ENCODE results near the gene CASZ1. TPM values are rescaled to one million over a fixed set of nuclear protein-coding genes. Genes with fewer than 3 reads are reported as not detected.
A peak's percentile ranks its signal among the peaks of the same experiment; 100 is the strongest.

CASZ1 gene
- total RNA-seq, 1 experiment from 2014 or later = 11.7 TPM

DNA sequence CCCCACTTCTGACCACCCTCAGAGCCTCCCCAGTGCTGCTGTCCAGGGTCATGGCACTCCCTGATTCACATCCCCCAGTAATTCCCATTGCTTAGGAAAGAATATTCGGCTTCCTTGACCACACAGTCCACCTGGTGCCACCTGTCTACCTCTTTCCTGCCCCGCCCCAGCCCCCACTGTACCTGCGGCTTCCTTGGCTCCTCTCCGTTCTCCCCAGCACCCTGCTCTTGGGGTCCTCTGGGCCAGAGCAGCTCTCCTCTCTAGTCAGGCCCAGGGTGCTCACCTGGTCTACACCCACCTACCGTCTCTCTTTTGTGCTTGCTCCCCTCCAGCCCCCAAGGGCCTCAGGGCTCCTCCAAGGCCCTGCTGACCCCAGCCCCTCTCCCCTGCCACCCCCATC lies 179.1 kb downstream of the CASZ1 start (continued):
- TF ChIP-seq, protein P1, sequence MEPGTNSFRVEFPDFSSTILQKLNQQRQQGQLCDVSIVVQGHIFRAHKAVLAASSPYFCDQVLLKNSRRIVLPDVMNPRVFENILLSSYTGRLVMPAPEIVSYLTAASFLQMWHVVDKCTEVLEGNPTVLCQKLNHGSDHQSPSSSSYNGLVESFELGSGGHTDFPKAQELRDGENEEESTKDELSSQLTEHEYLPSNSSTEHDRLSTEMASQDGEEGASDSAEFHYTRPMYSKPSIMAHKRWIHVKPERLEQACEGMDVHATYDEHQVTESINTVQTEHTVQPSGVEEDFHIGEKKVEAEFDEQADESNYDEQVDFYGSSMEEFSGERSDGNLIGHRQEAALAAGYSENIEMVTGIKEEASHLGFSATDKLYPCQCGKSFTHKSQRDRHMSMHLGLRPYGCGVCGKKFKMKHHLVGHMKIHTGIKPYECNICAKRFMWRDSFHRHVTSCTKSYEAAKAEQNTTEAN (CRISPR knock-in tag; IDR thresholded peaks at IDR 0.05) = no peak

DNA sequence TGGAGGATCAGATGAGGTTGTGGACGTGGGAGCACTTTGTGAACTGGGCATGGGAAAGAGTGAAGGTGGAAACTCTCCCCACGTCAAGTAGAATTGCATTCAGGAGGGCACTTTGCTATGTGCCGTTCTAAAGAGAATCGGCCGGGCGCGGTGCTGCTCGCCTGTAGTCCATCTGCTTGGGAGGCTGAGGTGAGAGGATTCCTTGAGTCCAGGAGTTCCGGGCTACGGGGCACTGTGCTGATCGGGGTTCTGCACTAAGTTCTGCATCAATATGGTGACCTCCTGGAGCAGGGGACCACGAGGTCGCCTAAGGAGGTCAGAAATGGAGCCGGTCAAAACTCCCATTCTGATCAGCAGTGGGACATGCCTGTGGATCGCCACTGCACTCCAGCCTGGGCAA lies 179.8 kb downstream of the CASZ1 start:
- DNase-seq (ENCODE audit: low spot score) (no peak), ATAC-seq (no peak)
- peak overlapping the region; percentile 38; the same call in 1 of the 2 replicates for H3K27ac Mint-ChIP-seq
- no peaks in the 10 kb centered on the region for H3K9me3 Mint-ChIP-seq
- H3K4me1 Mint-ChIP-seq = peaks cover 16% of the 10 kb centered on the region
- H3K27me3 Mint-ChIP-seq (ENCODE audit: low read depth) = no peaks in the 10 kb centered on the region
- POLR2A ChIA-PET = no interaction called here
- CTCF ChIA-PET = no interaction called here
- TF ChIP-seq GTF2I (CRISPR knock-in tag; conservative IDR thresholded peaks at IDR 0.05) (no peak), NFYB (CRISPR knock-in tag; conservative IDR thresholded peaks at IDR 0.05; ENCODE audit: low read depth) (no peak), NFE2L1 (CRISPR knock-in tag; IDR thresholded peaks at IDR 0.05) (no peak), TEAD4 (CRISPR knock-in tag; IDR thresholded peaks at IDR 0.05) (no peak), ETV6 (CRISPR knock-in tag; IDR thresholded peaks at IDR 0.05) (no peak)
- TF ChIP-seq, protein P2, sequence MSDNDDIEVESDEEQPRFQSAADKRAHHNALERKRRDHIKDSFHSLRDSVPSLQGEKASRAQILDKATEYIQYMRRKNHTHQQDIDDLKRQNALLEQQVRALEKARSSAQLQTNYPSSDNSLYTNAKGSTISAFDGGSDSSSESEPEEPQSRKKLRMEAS (CRISPR knock-in tag; IDR thresholded peaks at IDR 0.05) = no peak
- TF ChIP-seq, protein P3, sequence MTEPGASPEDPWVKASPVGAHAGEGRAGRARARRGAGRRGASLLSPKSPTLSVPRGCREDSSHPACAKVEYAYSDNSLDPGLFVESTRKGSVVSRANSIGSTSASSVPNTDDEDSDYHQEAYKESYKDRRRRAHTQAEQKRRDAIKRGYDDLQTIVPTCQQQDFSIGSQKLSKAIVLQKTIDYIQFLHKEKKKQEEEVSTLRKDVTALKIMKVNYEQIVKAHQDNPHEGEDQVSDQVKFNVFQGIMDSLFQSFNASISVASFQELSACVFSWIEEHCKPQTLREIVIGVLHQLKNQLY (CRISPR knock-in tag; IDR thresholded peaks at IDR 0.05) = no peak
- H3K4me3 Mint-ChIP-seq = no peak overlapping the region
- H3K36me3 Mint-ChIP-seq = no peaks in the 10 kb centered on the region

DNA sequence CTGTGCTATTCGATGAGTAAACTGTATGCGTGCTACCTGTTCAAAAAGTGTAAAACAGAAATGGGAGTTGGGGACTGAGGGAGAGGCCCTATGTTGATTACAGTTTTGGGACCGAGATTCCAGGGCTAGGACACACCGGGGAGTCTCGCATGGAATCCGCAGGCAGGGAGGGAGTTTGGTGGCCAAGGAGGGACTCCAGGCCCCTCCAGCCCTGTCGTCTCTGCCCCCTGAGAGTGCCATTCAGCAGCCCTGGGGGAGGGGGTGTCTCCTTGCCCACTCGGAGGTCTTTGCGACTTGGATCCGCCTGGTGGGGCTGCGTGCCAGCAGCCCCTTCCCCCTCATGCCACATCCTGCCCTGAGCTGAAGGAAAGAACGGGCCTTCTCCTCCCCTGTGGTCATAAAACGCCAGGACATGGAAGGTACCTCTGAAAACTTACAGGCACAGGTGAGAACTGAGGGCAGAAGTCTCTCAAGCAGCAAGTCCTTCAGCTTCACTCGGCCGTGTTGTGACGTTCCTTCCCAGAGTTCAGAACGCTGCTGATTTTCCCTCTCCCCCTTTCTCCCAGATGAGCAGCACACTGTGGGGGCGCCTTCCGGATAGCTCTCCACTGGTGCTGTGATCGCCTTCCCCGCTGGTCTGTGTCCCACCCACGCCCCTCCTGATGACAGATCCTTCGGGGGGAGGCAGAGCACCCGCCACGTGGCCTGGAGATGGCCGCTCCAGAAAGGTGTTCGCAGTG lies 180.3 kb downstream of the CASZ1 start:
- POLR2A ChIA-PET = no interaction called here
- H3K9me3 Mint-ChIP-seq = no peaks in the 10 kb centered on the region
- TF ChIP-seq CREB1 (CRISPR knock-in tag; IDR thresholded peaks at IDR 0.05) (no peak), OVOL2 (CRISPR knock-in tag; IDR thresholded peaks at IDR 0.05; ENCODE audit: borderline replicate concordance) (no peak), ZNF219 (CRISPR knock-in tag; IDR thresholded peaks at IDR 0.05; ENCODE audit: borderline replicate concordance) (no peak), NR1H2 (CRISPR knock-in tag; IDR thresholded peaks at IDR 0.05) (no peak), JAZF1 (CRISPR knock-in tag; IDR thresholded peaks at IDR 0.05) (no peak), MXD4 (CRISPR knock-in tag; IDR thresholded peaks at IDR 0.05; ENCODE audit: borderline replicate concordance) (no peak), KAT7 (CRISPR knock-in tag; IDR thresholded peaks at IDR 0.05; ENCODE audit: borderline replicate concordance) (no peak), ELF4 (CRISPR knock-in tag; IDR thresholded peaks at IDR 0.05; ENCODE audit: low read depth) (no peak), ATF1 (CRISPR knock-in tag; IDR thresholded peaks at IDR 0.05) (no peak)
- TF ChIP-seq, protein P4, sequence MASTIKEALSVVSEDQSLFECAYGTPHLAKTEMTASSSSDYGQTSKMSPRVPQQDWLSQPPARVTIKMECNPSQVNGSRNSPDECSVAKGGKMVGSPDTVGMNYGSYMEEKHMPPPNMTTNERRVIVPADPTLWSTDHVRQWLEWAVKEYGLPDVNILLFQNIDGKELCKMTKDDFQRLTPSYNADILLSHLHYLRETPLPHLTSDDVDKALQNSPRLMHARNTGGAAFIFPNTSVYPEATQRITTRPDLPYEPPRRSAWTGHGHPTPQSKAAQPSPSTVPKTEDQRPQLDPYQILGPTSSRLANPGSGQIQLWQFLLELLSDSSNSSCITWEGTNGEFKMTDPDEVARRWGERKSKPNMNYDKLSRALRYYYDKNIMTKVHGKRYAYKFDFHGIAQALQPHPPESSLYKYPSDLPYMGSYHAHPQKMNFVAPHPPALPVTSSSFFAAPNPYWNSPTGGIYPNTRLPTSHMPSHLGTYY (CRISPR knock-in tag; IDR thresholded peaks at IDR 0.05) = no peak
- TF ChIP-seq, protein P5, sequence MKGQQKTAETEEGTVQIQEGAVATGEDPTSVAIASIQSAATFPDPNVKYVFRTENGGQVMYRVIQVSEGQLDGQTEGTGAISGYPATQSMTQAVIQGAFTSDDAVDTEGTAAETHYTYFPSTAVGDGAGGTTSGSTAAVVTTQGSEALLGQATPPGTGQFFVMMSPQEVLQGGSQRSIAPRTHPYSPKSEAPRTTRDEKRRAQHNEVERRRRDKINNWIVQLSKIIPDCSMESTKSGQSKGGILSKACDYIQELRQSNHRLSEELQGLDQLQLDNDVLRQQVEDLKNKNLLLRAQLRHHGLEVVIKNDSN (CRISPR knock-in tag; IDR thresholded peaks at IDR 0.05) = no peak
- TF ChIP-seq, protein P6, sequence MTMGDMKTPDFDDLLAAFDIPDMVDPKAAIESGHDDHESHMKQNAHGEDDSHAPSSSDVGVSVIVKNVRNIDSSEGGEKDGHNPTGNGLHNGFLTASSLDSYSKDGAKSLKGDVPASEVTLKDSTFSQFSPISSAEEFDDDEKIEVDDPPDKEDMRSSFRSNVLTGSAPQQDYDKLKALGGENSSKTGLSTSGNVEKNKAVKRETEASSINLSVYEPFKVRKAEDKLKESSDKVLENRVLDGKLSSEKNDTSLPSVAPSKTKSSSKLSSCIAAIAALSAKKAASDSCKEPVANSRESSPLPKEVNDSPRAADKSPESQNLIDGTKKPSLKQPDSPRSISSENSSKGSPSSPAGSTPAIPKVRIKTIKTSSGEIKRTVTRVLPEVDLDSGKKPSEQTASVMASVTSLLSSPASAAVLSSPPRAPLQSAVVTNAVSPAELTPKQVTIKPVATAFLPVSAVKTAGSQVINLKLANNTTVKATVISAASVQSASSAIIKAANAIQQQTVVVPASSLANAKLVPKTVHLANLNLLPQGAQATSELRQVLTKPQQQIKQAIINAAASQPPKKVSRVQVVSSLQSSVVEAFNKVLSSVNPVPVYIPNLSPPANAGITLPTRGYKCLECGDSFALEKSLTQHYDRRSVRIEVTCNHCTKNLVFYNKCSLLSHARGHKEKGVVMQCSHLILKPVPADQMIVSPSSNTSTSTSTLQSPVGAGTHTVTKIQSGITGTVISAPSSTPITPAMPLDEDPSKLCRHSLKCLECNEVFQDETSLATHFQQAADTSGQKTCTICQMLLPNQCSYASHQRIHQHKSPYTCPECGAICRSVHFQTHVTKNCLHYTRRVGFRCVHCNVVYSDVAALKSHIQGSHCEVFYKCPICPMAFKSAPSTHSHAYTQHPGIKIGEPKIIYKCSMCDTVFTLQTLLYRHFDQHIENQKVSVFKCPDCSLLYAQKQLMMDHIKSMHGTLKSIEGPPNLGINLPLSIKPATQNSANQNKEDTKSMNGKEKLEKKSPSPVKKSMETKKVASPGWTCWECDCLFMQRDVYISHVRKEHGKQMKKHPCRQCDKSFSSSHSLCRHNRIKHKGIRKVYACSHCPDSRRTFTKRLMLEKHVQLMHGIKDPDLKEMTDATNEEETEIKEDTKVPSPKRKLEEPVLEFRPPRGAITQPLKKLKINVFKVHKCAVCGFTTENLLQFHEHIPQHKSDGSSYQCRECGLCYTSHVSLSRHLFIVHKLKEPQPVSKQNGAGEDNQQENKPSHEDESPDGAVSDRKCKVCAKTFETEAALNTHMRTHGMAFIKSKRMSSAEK (CRISPR knock-in tag; IDR thresholded peaks at IDR 0.05; ENCODE audit: borderline replicate concordance) = no peak
- TF ChIP-seq, protein P7, sequence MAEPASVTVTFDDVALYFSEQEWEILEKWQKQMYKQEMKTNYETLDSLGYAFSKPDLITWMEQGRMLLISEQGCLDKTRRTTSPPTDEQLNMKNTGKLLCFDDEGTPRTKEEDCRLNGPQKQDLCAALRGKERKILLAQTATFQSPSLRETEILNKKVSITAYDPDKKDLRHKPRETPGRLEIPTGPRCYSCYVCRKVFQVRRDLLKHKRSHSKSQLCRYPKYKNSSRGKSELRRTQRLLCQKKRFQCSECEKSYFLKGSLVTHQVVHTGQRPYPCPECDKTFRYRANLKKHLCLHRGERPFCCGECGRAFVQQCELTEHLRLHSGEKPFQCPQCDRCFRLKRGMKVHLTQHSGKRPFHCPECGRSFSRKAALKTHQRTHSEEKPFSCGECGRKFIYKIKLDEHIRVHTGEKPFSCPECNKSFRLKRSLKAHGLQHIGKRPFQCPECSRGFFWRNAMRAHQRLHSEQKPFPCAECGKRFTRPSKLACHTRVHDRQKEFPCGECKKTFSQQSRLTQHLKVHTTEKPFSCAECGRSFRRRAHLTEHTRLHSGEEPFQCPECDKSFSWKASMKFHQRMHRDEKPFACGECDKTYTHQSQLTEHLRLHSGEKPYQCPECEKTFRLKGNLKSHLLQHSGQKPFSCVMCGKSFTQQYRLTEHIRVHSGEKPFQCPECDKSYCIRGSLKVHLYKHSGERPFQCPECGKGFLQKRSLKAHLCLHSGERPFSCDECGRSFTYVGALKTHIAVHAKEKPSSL (CRISPR knock-in tag; conservative IDR thresholded peaks at IDR 0.05) = no peak
- TF ChIP-seq, protein P2 (CRISPR knock-in tag; IDR thresholded peaks at IDR 0.05) = no peak
- H3K4me1 Mint-ChIP-seq = peaks cover 16% of the 10 kb centered on the region
- DNase-seq (ENCODE audit: low spot score) (no peak), ATAC-seq (peak; percentile 26; the same call in 1 of the 2 replicates)
- CTCF ChIA-PET = no interaction called here
- no peaks in the 10 kb centered on the region for H3K36me3 Mint-ChIP-seq
- H3K27me3 Mint-ChIP-seq (ENCODE audit: low read depth) = no peaks in the 10 kb centered on the region
- H3K4me3 Mint-ChIP-seq = no peak overlapping the region
- H3K27ac Mint-ChIP-seq = peak overlapping the region; percentile 38

Measured in WTC11 (cell line).